OCI-LY3 (cell line): ENCODE data around the gene UMAD1.

Source experiments
- EZH2phosphoT487 ChIP-seq: fragments of 200-600 bp; shearing (Covaris generic); IDR thresholded peaks from 2 replicates; pipeline ENCODE4 v1.6.1; 2018; ENCODE audit warnings: antibody characterized with exemption, mixed run types, low read depth
- TF ChIP-seq, protein P1 (sequence below): fragments of 200-600, 300-600 bp; sonication (generic); IDR thresholded peaks from 2 replicates; pipeline ENCODE4 v1.5.1; 2014; ENCODE audit warnings: antibody characterized with exemption, low read length, low read depth

DNA sequence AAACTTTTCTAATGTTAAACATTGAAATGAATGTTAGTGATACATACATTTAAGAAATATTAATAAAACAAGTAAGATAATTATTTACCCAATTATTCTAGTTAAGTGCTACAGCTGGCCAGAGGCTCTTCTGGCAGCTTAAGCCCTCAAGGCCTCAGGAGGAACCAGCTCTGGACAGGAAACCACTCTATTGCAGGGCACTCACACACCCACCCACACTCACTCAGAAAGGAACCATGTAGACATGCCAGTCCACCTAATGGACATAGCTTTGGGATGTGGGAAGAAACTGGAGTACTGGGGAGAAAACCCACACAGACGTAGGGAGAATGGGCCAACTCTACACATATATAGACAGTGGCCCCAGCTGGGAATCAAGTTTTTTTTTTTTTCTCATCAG is 28.2 kb downstream of the UMAD1 start:
- TF ChIP-seq, protein P1, sequence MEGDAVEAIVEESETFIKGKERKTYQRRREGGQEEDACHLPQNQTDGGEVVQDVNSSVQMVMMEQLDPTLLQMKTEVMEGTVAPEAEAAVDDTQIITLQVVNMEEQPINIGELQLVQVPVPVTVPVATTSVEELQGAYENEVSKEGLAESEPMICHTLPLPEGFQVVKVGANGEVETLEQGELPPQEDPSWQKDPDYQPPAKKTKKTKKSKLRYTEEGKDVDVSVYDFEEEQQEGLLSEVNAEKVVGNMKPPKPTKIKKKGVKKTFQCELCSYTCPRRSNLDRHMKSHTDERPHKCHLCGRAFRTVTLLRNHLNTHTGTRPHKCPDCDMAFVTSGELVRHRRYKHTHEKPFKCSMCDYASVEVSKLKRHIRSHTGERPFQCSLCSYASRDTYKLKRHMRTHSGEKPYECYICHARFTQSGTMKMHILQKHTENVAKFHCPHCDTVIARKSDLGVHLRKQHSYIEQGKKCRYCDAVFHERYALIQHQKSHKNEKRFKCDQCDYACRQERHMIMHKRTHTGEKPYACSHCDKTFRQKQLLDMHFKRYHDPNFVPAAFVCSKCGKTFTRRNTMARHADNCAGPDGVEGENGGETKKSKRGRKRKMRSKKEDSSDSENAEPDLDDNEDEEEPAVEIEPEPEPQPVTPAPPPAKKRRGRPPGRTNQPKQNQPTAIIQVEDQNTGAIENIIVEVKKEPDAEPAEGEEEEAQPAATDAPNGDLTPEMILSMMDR, result no peak
- no peak for TF ChIP-seq EZH2phosphoT487
